Activated CD4-positive, CD25-positive, alpha-beta regulatory T cell treated with anti-CD3 and anti-CD28 coated beads, Interleukin-2, amount 50 U/mL, for 24 hours (primary cell): ENCODE data around the gene GALNTL6.
A peak's percentile ranks its signal among the peaks of the same experiment; 100 is the strongest.
"Not testable (repeated sequence)": the region's sequence is repeated elsewhere in the genome, so short reads cannot be mapped to it uniquely, and the experiment has no call there.

Experiments
- ATAC-seq, 2 donors: fragments of 150-1000 bp; cut with Tn5 transposase; one replicate each; pipeline ENCODE4 v1.10.0; 2021; ENCODE audit warnings: mild to moderate bottlenecking in 1 of 2, moderate library complexity in 1 of 2

Gene GALNTL6

DNA sequence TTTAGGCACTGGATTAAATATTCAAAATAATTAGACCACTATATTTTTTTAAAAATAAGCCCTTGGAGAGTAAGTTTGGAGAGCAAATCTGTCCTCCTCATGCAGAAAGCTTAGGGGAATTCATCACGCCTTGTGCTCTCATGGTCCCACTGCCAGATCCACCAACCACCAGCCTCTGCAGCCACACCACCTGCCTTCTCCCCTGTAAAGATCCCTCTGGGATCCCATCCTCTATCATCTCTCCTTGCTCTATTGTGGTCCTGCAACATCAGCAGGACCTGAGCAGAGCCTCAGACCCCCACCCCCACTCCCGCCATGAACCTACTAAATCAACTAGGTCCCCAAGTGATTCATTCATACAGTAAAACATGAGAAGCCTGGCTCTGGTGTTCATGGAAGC is 872.8 kb downstream of the GALNTL6 start:
- ATAC-seq: no peak

DNA sequence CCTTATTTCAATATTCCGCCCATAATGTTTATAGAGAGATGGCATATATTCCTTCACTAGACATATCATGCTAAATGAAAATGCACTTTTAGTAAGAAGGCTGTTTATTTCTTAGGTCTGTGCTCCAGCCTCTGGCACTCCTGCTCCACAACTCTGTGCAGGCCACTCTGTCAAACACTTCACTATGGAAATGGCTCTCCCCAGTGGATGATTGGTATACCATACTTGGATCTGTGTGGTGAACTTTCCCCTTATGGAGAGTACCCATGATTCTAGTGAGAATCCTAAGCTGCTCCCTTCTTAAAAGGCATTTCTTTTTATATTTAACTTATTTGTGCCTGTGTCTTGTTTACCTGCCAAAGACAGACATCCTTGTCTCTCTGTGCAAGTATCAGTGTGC is 875.3 kb downstream of the GALNTL6 start:
- ATAC-seq: no peak

DNA sequence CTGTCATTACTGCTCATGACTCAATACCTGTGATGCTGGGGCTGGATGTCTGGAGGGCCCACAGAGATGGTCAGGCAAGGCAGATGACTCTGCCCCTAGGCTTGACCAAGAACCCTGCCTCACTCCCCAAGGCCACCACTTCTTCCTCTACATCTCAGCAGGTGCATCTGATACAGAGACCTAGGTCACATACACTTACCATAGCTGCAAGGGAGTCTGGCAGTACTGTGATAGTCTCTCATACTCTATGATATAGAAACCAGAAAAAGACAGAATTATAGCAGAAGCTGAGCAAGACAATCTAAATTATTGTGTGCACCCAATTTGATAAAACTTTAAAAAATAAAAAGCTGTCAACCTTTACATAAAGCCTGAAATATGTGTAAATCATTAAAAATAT is 878.3 kb downstream of the GALNTL6 start:
- no peak for ATAC-seq

DNA sequence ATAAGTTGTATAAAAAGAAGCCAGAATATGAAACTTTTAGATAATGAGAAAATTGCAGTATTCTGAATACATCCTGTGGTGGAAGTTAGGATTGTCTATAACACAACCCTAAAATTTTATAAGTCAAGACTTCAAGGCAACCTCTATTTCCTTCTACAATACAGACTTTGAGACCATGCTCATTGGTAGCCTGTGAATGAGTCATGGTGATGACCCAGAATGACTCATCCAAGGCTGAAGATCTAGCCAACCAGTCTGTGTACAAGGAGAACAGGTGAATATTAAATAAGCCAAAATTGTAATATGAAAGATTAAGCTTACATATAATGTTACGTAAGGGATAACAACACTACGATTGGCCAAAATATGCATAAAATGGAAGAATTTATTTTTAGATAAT is 879.5 kb downstream of the GALNTL6 start:
- no peak for ATAC-seq

DNA sequence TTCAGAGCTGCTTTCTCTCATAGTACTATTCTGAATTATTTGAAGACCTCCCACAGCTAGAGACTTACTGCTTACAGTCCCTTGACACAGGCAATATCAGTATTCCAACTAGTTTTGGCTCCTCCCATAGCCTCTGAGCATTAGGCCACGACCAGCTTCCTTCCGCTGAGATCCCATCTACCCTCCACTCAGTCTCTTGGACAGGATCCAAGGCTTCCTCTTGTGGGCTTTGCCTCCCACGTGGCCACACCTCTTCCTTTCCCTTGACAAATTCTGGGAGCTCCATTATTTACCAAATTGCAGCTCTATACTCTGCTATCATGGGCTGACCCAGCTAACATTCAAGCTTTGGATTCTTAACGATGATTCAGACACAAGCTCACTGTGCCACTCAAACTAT is 885.1 kb downstream of the GALNTL6 start:
- no peak for ATAC-seq

DNA sequence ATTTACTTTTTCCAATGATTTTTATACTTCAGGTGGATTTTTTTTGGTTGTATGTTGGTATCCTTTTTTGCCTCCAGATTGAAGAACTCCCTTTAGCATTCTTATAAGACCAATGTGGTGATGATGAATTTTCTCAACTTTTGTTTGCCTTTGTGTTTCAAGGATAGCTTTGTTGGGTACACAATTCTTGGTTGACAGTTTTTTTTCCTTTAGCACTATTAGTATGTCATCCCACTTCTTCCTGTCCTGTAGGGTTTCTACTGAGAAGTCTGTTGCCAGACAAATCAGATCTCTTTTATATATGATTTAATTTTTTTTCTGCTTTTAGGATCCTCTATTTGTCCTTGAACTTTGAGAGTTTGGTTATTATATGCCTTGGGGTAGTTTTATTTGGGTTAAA is 892.4 kb downstream of the GALNTL6 start:
- ATAC-seq: no peak

DNA sequence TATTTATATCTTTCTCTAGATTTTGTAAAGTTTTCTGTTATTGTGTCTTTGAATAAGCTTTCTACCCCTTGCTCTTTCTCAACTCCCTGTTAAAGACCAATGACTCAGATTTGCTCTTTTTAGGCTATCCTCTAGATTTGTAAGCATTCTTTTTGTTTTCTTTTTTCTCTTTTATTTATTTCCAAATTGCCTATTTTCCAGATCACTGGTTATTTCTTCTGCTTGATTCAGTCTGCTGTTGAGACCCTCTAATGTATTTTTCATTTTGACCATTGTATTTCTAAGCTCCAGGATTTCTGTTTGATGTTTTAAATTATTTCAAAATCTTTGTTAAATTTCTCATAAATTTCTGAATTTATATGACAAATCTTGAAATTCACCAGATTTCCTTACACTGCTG is 892.8 kb downstream of the GALNTL6 start:
- no peak for ATAC-seq

DNA sequence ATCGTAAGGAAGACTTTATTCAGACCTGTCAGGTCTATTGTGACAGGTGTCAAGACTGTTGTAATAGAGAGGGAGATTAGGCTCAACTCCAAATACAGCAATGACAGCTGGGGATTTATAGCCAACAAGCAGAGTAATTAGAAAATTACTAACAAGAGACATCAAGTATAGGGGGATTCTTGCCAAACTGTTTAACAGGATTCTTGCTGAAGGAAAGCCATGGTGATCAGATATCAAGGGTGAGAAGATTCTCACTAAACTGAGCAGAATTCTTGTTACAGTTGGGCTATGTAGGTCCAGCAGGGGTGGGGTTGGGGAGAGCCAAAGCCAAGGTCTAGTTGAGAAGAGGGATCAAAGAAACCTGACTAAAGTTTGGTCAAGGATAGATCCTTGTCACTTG is 894.4 kb downstream of the GALNTL6 start:
- no peak for ATAC-seq

DNA sequence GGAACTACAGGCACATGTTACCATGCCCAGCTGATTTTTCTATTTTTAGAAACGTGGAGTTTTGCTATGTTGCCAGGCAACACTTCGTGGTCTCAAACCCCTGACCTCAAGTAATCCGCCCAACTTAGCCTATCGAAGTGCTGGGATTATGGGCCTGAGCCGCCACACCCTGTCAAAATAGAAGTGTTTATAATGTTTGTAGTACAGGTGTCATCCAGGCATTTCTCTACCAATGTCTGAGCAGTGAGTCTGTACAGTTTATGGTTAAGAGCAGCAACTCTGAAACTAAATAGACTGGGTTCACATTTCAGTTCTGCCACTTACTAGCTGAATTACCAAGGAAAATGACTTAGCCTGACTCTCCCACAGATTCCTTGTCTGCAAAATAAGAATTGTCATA is 895.0 kb downstream of the GALNTL6 start:
- ATAC-seq: no peak

DNA sequence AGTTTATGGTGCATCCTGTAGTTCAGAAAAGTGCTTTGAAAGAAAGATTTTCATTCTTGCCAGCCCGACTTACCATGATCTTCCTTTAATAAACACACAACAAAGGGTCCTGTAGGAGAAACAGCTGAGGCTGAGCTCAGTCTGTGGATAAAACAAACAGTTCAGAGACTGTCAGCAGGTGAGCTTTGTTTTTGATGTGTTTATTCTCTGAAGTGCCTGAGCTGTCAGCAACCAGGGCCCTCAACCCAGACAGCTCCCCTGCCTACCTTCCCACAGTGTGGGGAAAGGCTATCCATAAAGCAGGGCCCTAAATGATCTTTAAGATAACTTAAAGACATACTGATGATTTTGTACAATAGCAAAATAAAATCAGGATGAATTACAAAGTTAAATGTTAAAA is 896.2 kb downstream of the GALNTL6 start:
- no peak for ATAC-seq

DNA sequence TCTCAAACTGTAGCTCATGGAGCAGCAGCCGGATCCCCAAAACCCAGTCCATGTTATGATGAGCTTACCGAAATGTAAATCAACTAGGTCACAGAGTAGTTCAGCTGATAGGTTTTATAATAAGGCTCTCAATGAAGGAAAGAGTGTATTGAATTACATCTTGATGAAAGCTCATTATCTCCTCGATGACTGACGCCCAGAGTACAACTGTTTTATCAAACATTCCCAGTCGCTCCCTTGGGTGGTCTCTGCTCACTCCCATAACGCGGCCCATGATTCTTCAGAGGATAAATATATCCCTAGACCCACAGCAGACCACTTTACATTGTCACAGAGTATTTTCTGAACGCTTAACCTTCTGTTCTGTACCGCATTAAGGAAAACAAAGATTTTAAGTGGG is 903.1 kb downstream of the GALNTL6 start:
- ATAC-seq: no peak

DNA sequence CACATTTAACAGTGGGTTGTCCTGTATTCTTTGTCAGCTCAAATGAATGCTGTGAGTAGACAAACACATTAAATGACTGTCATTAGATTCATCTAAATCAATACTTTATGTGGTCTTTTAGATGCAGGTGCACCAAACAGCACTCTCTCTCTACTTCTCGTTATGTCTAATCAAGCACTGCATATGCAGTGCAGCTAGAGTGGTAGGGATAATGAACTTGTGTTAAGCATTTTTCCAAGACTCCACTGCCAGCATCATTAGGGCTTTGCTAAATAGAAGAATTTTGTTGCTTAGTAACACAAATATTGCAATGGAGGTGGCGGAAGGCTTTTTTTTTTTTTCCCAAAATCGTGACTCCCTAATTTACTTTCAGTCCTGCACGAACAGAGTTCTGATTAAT is 908.5 kb downstream of the GALNTL6 start:
- no peak for ATAC-seq

DNA sequence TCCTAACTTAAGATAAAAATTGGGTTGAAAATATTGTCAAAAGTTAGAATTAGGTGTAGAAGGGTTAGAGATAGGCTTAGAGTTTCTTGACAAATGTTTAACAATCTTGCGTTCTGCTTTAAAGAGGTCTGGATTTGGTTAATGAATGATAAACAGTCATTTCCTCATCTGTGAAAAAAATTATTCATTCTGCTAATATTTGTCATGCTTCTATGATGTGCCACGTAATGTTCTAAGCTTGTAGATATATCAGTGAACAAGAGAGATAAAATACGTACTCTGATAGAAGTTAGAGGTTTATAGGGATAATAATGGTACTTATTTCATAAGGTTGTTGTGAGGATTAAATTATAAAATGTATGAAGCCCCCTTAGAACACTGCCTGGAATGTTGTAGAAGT is 912.4 kb downstream of the GALNTL6 start:
- no peak for ATAC-seq

DNA sequence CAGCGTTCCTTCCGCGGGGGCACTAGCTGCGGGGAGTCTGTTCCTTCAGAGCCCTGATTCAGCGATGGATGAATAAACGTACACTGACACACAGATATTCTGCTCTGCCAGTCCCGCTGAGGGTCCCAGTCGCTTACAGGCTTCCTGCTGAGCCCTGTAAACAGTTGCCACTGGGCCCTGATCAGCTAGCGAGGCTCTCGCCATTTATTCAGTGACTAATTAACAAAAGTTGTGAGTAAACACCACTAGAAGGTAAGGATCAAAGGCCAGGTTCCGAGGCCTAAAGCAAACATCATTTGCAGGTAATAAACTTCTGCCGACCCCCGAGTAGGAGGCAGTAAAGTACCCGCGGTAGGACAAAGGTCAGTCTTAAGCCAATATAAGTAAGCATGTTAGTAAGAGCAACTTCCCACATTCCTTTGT is 912.8 kb downstream of the GALNTL6 start:
- ATAC-seq: no peak

DNA sequence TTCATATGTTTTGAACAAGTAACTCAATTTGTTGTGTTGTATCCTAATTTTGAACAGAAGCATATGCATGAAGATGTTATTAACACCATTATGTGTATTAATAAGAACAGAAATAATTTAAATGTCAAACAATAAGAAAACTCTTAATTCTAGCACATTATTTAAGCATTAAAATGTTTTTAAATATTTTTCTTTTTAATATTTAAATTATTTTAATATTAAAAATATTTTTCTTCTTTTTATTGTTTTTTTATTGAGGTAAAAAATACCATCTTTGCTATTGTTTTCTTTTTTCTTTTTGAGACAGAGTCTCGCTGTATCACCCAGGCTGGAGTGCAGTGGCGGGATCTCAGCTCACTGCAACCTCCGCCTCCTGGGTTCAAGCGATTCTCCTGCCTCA is 914.4 kb downstream of the GALNTL6 start:
- no peak for ATAC-seq

DNA sequence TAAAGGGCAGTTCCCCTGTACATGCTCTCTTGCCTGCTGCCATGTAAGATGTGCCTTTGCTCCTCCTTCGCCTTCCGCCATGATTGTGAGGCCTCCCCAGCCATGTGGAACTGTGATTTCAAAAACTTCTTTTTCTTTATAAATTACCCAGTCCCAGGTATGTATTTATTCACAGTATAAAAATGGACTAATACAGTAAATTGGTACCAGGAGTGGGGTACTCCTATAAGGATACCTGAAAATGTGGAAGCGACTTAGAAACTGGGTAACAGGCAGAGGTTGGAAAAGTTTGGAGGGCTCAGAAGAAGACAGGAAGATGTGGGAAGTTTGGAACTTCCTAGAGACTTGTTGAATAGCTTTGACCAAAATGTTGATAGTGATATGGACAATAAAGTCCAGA is 920.4 kb downstream of the GALNTL6 start:
- not testable (repeated sequence) for ATAC-seq

DNA sequence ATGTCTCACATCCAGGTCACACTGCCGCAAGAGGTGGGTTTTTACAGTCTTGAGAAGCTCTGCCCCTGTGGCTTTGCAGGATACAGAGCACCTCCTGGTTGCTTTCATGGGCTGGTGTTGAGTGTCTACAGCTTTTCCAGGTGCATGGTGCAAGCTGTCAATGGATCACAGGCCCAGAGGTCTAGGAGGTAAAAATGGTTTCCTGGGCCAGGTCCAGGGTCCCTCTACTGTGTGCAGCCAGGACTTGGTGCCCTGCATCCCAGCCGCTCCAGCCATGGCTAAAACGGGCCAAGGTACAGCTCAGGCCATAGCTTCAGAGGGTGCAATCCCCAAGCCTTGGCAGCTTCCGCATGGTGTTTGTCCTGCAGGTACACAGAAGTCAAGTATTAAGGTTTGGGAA is 921.4 kb downstream of the GALNTL6 start:
- no peak for ATAC-seq

DNA sequence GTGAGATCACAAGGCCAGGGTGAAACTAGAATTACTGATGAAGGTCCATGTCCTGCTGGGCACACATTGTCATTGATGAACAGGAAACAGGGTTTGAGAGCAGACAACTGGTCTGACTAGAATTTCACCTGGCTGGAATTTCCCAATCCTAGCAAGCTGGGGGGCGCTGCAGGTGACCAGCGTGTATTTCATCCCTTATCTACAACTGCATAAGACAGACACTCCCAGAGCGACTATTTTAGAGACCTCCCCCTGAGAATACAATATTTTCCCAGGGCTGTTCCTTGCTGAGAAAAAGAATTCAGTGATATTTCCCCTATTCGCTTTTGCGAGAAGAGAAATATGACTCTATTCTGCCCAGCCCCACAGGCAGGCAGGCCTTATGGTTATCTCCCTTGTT is 922.8 kb downstream of the GALNTL6 start:
- no peak for ATAC-seq

DNA sequence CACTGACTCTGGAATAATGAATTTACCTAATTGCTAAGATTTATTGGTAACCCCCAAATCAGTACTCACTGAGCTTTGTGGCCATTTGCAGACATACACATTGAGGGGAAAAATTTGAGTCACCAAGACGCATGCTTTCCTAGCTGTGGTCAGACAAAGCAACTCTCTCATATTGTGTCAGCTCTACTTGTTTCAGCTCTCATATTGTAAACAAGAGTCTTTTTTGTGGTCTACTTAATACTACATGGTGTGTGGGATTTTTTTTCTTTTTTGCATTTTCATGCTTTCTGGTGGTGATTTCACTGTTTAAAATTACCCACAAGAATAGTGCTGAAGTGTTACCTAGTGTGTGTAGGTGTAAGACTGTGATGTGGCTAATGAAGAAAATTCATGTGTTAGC is 927.2 kb downstream of the GALNTL6 start:
- ATAC-seq: no peak

DNA sequence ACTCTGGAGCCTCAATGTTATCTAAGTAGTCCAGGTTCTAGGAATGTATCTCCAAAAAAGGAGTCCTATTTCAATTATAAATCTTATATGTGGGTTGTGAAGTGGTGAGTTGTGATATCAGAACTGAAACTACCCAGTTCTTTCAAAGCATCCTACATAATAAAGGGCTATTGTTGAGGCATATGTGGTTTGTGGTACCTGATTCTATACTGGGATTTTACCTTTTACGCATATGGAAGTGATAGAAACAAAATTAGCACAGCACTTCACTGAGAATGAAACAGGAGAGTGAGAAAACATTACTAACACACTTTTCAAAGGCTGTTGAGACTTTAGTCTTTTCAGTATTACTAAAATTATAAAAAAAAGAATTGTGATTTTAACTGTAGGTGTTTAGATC is 937.7 kb downstream of the GALNTL6 start:
- peak in 1 of 2 donors; percentile 35 for ATAC-seq

DNA sequence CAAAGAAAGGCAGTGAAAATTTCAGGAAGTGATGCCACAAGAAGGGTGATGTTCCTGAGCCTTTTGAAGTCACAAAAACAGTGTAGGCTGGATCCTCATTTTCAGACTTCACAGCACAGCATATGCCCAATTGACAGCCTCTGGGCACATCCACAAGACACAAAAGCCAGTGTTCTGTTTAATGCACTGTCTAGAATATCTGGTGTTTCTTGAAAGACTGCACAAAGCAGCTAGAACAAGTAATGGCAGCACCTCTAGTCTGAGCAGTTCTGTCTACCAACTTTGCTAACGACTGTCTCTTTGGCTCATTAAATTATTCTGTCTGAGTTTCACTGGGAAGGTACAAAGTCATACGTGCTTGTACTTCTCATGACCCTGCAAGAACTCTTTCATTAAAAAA is 938.3 kb downstream of the GALNTL6 start:
- ATAC-seq: no peak

DNA sequence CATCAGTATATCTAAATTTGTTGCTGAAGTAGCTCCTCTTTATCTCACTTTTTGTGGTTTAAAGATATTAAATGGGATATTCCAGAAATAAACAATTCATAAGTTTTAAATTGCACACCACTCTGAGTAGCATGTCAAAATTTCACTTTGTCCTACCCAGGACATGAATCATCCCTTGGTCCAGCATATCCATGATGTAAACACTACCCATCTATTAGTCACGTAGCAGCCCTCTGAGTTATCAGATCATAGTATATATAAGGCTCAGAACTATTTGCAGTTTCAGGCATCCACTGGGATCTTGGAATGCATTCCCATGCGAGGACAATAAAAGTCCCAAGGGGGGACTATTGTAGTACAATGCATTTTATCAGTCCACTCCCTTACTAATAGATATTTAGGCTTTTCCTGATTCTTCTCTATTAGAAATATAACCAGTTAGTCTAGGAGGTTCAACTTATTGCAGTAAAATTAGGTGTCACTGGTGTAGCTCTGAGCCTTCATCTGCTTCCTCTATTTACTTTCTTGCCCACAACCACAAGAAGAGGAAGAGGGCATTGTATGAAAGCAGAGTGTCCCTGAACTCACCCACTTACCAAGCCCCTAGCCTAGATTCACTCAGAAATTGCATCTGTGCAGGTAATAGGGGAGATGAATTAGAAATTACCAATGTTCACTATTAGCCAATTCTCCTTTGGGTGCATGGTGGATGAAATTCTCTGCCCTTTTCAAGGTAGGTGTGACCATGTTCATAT is 945.6 kb downstream of the GALNTL6 start:
- no peak for ATAC-seq

DNA sequence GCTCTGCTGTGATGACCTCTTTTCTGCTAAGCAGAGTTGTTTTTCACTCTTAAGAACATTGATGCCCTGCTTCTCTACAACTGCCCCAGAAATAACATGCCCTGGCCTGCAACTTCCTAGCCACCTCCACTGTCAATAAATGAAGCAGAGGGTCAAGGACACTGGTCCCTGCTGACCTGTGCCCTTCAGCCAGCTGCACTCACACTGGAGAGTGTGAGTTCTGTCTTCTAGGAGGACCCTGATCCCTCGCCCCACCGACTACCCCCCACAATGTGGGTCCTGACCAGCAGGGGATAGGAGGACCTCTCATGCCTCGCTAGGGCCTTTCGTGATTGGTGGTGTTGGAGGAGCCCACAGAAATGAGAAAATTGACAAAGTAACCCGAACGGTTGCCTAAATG is 947.3 kb downstream of the GALNTL6 start:
- ATAC-seq: no peak

DNA sequence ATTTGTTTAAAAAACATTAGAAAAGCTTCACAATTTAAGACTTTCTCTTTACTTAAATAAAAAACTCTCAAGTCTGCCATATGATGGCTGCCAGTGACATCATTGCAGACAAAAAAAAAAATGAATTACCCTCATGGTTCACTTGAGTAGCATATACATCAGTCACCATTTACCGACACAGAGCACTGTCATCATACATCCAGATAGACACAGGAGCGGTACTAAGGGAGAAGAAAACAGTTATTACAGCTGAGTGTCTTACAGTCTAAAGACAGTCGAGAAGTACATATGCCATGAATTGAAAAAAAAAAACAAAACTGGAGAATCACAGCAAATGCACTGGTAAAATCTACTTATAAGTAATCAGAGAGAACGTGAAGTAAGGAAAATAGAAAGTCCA is 949.7 kb downstream of the GALNTL6 start:
- ATAC-seq: no peak

DNA sequence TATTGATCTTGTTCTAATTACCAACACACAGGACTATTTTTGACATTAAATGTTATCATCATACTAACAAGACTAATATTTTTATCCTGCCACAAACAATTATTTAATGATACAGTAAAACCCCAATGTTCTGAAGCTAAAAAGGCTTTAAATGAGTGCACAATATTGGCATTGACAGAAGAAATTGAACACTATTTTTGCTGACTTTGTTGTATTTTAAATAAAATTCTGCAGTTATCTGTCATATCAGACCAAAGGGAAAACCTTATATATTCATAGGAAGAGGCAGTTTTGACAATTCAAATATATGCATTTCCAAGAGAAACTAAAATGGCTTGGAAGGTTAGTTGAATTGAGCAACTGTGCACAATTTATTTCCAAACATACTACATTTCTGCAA is 957.6 kb downstream of the GALNTL6 start:
- no peak for ATAC-seq
